ENCODE measurements around the gene ACTN4.

GRCh38 chr19:38655148-38655824 is 7.8 kb downstream of the ACTN4 start:
- TF ChIP-seq CTCF (conservative IDR thresholded peaks at IDR 0.05; ENCODE audit: low read length), result no peak
- no peak for TF ChIP-seq EZH2phosphoT487 (IDR thresholded peaks at IDR 0.05; ENCODE audit: borderline replicate concordance, low read depth, low read length)
